Left kidney (tissue), 2 donors: ENCODE measurements around the gene RASSF8. TPM values are rescaled to one million over a fixed set of nuclear protein-coding genes. Genes with fewer than 3 reads are reported as not detected.

ENCODE experiments used
- DNase-seq: peaks from one replicate; pipeline ENCODE4 v3.0.0-alpha.2; 2013
- polyA plus RNA-seq: library from polyadenylated mRNA; unstranded; fragments of 120-200 nt; gene quantifications from one replicate; pipeline ENCODE4 v1.2.1, GENCODE V29; 2013; ENCODE audit not compliant: insufficient read length

RASSF8 gene
- polyA plus RNA-seq, 1 donor = 83.8 TPM

GRCh38 chr12:26028953-26029735 lies 70.7 kb downstream of the RASSF8 start:
- peak; percentile 42 for DNase-seq

GRCh38 chr12:26029736-26030022 lies 71.2 kb downstream of the RASSF8 start:
- no peak for DNase-seq

GRCh38 chr12:26030371-26030770 lies 71.9 kb downstream of the RASSF8 start:
- DNase-seq = no peak

- no peak for DNase-seq
Measured at GRCh38 chr12:26031318-26031717, 72.8 kb downstream of the RASSF8 start.

DNA sequence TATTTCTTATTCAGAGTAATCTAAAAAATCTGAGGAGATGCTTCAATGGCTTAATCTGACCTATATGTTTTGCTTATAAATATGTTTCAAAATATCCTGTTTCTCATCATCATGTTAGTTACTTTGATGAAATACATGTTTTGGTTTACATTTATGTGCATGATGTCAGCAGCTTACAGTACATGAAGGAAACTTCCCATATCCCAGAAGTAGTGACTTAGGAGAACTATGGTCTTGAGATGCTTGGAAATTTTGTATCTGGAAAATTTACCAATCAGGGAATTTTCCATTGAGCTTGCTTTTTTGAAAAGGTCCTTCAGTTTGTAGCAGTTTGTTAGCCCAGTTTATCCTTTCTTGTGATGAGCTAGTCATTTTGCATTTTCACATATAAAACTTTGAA lies 73.3 kb downstream of the RASSF8 start:
- DNase-seq = no peak

GRCh38 chr12:26032290-26032689 lies 73.8 kb downstream of the RASSF8 start:
- DNase-seq = no peak

DNA sequence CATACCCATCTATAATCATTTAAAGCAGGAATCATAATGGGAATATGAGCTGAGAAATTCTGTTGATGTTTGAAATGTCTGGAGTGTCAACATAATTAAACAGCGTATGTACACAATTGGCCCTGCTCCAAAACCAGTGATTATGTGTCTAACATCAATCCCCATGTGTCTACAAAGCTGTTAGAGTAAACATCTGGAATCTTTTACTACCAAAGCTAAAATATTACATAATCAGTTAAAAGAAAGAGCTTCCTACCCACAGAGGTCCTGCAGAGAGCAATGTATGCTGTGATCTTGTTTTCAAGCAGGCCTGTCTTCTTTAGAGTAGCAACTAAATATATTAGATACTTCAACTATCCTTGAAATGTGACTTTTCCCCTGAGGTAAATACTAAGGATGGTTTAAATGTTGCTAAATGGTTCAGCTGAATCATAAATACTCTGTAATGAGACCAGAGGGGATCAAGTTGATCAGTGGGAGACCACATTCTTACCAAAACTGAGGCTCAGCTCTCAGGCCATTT lies 74.3 kb downstream of the RASSF8 start:
- DNase-seq = no peak

GRCh38 chr12:26034371-26035142 lies 76.1 kb downstream of the RASSF8 start:
- DNase-seq = no peak

- DNase-seq = no peak
Measured at GRCh38 chr12:26036877-26037276, 78.4 kb downstream of the RASSF8 start.

DNA sequence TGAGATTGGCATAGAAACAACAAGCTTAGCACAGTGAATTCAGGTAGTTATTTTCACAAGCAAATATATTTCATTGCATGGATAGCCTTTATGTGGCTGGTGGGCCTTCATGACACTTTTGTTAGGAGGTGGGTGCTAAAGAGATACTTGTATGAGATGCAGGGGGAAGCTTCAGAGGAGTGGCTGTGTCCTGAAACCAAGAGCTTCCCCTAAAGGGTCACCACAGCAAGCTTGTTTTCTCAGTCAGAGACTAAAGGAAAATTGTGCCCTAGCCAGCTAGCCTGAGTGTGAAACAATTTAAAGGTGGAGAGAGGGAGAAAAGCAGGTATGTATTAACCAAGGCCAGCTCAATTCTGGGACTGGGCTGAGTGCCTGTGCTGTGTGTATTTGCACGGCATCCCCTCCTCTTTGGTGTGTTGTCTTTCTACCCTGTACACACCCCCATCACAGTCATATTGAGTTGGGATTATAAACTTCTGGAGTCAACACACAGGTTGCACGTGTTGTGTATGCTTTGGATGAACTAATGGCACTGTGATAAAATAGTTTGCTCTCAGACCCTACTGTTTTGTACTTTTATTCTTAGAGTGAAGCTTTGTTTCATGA lies 79.2 kb downstream of the RASSF8 start:
- no peak for DNase-seq

GRCh38 chr12:26042645-26043044 lies 84.2 kb downstream of the RASSF8 start:
- DNase-seq = no peak

DNA sequence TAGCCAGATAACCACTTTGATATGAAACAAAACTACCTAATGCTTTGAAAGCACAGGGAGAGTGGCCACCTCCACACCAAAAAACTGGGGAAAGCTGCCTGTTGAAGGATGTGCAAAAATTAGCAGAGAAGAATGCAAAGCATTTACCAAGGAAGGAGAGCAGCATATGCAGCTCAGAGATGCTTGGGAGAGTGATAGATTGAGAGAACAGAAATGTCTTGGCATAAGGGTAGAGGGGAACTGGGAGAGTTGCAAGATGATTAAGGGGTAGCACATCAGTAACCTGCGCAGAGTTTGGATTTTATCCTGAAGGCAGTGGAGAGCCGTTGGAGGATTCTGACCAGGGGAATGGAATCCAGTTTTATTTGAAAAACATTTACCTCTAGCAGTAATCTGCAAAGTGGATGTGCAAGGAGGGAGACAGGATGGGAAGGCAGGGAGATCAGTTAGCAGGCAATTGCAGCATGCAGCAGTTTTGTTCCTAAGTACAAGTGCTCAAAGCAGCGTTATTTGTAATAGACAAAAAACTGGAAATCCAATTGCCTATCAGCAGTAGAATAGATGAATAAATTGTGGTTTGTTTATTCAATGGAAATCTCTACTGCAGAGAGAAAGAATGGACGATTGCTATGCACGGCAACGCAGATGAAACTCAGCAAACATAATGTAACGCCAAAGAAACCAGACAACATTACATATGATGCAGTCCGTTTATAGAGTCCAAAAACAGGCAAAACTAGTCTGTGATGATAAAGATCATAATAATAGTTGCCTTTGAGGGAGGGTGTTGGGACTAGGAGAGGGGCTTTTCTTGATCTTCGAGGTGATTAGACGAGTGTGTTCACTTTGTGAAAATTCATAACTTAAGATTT lies 84.9 kb downstream of the RASSF8 start:
- no peak for DNase-seq

DNA sequence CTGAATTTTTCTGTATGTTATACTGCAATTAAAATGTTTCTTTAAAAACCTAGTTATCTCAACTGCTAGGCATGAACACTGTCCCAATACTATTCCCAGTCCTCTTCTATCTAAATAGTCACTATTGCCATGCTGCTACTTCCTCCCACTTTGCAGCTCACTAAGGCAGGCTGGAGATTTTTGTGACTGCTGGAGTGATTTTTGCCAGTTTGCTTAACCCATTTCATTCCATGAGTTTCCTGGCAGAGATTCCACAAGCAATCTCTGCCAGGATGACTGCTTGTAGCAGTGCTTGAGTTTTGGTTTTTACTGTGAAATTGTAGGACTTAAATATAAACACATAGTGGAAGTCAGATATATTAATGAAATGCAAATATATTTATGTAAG lies 85.5 kb downstream of the RASSF8 start:
- no peak for DNase-seq

DNA sequence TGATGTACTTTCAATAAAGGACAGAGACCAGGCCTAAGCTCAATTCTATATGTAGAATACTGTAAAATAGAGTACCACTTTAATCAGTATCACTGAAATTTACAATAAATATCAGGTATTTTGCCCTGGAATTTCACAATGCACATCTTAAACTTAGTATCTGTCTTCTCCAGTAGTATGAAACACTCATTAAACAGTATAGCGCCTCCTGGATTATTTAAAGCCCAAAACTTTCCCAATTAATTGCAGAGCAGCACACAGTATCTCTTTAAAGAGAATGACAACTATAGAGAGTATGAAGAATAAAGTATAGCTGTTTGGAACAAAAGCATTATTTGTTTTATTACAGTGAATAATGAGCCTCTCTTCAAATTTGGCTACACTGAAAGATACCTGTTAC lies 86.1 kb downstream of the RASSF8 start:
- DNase-seq = no peak

- no peak for DNase-seq
Measured at GRCh38 chr12:26046203-26046602, 87.7 kb downstream of the RASSF8 start.

- no peak for DNase-seq
Measured at GRCh38 chr12:26046906-26047305, 88.4 kb downstream of the RASSF8 start.

DNA sequence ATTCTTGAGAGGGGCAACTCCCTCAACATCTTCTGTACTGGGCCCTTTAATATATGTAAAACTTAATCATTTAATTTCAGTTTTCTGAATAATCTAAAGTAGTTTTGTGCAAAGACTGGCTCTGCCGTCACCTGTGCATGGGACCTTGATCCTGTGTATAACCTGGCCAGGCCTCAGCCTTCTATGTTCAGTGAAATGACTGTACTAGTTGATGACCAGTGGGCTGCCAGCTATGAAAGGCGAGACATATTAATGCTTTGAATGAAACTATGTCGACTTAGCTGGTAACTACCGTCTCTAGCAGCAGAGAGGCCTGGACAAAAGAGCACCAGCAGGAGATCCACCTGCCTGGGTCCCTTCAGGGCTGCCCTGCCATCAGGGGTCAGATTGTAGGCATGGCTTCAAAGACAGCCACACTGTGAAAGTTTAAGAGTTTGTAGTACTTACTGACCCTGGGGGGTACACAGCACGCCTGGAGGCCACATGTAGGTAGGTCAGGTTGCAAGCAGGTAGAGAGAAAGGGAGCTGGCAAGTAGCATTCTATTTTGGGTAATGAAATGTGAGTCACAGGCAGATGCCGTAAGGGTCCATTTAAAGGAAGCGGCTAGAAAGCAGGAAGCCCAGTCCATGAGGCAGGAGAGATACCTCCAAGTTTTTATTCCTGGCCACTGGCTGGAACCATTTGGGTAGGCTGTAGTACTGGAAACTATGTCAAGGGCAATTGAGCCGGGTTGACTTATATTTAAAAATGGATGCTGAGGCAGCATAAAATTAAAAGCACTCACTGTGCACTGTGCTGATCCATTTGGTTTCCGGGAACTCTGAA lies 89.1 kb downstream of the RASSF8 start:
- no peak for DNase-seq

DNA sequence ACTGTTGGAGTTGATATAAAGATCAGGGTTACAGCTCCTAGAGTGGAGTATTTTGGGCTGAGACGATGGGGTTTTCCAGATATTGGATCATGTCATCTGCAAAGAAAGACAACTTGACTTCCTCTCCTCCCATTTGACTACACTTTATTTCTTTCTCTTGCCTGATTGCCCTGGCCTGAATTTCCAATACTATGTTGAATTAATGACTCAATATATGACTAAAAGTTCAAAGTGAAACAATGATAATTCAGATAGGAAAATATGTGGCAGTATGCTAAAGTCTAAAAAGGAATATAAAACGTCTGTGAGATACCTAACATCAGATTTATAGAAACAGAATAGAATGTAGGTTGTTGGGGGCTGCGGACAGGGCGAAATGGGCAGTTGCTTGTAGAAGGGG lies 94.2 kb downstream of the RASSF8 start:
- DNase-seq = no peak

DNA sequence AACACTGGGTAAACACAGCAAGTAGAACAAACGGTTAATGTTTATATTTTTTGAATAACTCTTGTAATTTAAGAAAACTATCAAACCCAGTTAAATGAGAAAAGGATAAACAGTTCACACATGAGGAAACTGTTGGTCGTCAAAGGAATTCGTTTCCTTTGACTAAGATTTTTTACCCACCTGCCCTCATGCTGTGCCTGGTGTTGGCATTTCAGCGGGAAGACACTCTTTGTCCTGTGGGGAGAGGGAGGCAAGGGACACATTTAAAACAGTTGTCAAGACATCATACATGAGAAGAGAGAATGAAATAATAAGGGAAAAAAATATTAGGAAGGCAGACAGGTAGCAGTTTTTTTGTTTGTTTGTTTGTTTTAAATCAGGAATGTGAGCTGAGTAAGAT lies 95.9 kb downstream of the RASSF8 start:
- DNase-seq = no peak

DNA sequence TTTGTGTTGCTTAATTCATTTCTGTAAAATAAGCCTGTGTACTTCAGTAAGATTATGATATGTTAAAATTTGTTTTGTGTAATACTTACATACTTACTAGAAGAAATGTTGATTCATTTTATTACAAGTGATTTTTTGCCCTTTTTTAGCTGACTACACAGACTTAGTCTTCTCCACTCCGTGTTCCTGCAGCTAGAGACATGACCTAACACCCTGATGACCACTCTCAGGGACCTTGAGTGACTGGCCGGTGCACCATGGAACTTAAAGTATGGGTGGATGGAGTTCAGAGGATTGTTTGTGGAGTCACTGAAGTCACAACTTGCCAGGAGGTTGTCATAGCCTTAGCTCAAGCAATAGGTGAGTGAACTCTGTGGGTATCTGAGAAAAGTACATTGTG lies 96.6 kb downstream of the RASSF8 start:
- DNase-seq = no peak

DNA sequence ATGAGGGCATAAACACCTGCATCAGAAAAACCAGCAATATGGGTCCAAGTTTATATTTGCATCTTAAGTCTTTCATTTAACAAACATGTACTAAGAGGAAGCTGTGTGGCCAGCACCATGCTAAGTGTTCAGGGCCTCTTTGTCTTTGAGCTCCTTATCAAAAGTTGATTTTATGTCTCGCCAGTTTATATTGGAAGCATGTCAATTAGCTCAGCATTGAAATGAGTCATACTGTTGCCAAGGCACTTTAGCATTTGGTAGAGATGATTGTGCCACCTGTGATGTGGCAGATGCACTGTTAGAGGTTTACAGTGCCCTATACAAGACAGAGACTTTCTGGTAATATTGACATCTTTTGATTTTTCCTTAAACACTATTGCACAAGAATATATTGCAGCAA lies 97.9 kb downstream of the RASSF8 start:
- no peak for DNase-seq
